C4-2B (cell line): ENCODE data around the gene ST8SIA5.
"Not testable (repeated sequence)": the region's sequence is repeated elsewhere in the genome, so short reads cannot be mapped to it uniquely, and the experiment has no call there.

ENCODE experiments used
- H3K27ac ChIP-seq: fragments of 450-650 bp; 2 replicates; pipeline ENCODE4 v1.5.1; 2017
- ZFX ChIP-seq: fragments of 450-650 bp; IDR thresholded peaks from 2 replicates; pipeline ENCODE4 v1.6.1; 2017
- TF ChIP-seq, protein P1 (sequence below): fragments of 450-650 bp; conservative IDR thresholded peaks from 2 replicates; pipeline ENCODE4 v1.5.1; 2017; ENCODE audit warnings: mild to moderate bottlenecking

Gene ST8SIA5, protein sequence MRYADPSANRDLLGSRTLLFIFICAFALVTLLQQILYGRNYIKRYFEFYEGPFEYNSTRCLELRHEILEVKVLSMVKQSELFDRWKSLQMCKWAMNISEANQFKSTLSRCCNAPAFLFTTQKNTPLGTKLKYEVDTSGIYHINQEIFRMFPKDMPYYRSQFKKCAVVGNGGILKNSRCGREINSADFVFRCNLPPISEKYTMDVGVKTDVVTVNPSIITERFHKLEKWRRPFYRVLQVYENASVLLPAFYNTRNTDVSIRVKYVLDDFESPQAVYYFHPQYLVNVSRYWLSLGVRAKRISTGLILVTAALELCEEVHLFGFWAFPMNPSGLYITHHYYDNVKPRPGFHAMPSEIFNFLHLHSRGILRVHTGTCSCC

GRCh38 chr18:46756559-46757201 is at the start of gene ST8SIA5:
Gene ST8SIA5, minus strand, starts transcription at chr18:46757053. Its CDS starts 545 bp downstream, at chr18:46756508.
- H3K27ac ChIP-seq, result no peak within 1 kb of the TSS
- no peak for TF ChIP-seq ZFX
- TF ChIP-seq, protein P1, sequence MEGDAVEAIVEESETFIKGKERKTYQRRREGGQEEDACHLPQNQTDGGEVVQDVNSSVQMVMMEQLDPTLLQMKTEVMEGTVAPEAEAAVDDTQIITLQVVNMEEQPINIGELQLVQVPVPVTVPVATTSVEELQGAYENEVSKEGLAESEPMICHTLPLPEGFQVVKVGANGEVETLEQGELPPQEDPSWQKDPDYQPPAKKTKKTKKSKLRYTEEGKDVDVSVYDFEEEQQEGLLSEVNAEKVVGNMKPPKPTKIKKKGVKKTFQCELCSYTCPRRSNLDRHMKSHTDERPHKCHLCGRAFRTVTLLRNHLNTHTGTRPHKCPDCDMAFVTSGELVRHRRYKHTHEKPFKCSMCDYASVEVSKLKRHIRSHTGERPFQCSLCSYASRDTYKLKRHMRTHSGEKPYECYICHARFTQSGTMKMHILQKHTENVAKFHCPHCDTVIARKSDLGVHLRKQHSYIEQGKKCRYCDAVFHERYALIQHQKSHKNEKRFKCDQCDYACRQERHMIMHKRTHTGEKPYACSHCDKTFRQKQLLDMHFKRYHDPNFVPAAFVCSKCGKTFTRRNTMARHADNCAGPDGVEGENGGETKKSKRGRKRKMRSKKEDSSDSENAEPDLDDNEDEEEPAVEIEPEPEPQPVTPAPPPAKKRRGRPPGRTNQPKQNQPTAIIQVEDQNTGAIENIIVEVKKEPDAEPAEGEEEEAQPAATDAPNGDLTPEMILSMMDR, result no peak

- H3K27ac ChIP-seq, result not testable (repeated sequence)
Observed at GRCh38 chr18:46795945-46796344, 39.1 kb upstream of the ST8SIA5 start.

- no peak overlapping the region for H3K27ac ChIP-seq
- no peak for TF ChIP-seq ZFX
- TF ChIP-seq, protein P1, result no peak
Observed at GRCh38 chr18:46794607-46795006, 37.8 kb upstream of the ST8SIA5 start.

- H3K27ac ChIP-seq, result no peak overlapping the region
- TF ChIP-seq ZFX, result no peak
- TF ChIP-seq, protein P1, result peak; percentile 52
Observed at GRCh38 chr18:46793565-46793964, 36.7 kb upstream of the ST8SIA5 start.

DNA sequence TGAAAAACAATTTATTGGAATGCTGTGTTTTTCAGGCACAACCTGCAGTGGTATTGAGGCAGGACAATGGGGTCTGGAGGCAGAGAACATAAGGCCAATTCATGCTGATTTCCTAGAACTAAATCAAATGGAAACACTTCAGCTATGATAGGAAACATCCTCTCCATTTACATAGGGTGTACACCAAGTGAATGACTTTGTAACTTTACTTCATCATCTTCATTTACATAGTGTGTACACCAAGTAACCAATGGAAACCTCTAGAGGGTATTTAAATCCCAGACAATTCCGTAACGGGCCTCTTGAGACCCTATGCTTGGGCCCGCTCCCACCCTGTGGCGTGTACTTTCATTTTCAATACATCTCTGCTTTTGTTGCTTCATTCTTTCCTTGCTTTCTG is 32.2 kb upstream of the ST8SIA5 start:
- TF ChIP-seq, protein P1, result no peak
- TF ChIP-seq ZFX, result no peak
- no peak overlapping the region for H3K27ac ChIP-seq

DNA sequence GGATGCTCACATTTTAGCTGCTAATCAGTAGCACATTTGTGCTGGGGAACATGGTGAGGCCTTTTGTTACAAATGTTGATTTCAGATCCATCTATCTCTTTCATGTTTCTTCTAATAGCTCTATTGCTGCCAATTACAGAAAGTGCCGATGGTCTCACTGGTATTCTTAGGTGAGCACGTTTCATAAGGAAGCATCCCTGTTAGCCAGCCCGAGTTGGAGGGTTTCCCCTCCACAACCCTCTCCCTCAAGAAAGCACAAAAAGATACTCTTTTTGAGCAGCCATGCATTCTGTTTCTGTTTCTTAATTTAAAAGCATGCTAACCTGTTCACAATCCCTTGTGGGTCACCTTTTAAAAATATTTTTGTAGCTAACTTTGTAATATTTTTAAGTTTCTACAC is 30.8 kb upstream of the ST8SIA5 start:
- no peak overlapping the region for H3K27ac ChIP-seq
- no peak for TF ChIP-seq ZFX
- TF ChIP-seq, protein P1, result no peak

DNA sequence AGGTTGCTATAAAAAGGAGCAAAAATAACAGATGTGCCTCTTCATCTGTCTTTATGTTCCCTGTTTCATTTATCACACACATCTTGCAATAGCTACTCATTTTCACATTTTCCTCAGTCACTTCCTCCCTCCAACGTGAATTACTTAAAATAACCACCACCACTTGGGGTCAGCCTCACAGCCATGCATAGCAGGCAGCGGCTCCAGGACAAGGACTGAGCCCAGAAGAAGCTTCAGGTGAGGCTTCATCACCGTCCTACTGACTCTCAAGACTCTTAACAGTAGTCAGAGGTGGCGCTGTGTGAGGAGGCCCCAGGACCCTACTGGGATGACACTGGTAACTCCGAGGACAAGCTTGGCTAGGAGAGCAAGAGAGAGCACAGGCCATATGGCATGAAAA is 15.5 kb upstream of the ST8SIA5 start:
- no peak overlapping the region for H3K27ac ChIP-seq
- no peak for TF ChIP-seq ZFX
- TF ChIP-seq, protein P1, result no peak

GRCh38 chr18:46771141-46771540 is 14.3 kb upstream of the ST8SIA5 start:
- no peak for TF ChIP-seq ZFX
- TF ChIP-seq, protein P1, result no peak
- no peak overlapping the region for H3K27ac ChIP-seq
